Adrenal gland (tissue), 5 donors: ENCODE data around the gene C9orf78.

Experiments
- POLR2A ChIP-seq, 2 donors: fragments of 450-650 bp; IDR thresholded peaks; one replicate each; pipeline ENCODE4 v1.6.1; 2017; ENCODE audit warnings: antibody characterized with exemption in 2 of 2, mild to moderate bottlenecking in 2 of 2, moderate library complexity in 1 of 2
- TF ChIP-seq, protein P1 (sequence below), 6 experiments: fragments of 450-650 bp in 4 of 6; fragments of 200-600 bp in 2 of 6; sonication (generic) in 1 of 6; IDR thresholded peaks; 1 replicate in 5 of 6; 2 replicates in 1 of 6; pipeline versions ENCODE4 v1.5.1 to v1.8.0; 2016 to 2021; ENCODE audit warnings: antibody characterized with exemption in 6 of 6, mild to moderate bottlenecking in 2 of 6, moderate library complexity in 1 of 6
- donor health status: DM: no; HTN: no; CAD: no.

GRCh38 chr9:129781131-129781530, 53.9 kb downstream of the C9orf78 start:
- TF ChIP-seq POLR2A (IDR thresholded peaks at IDR 0.05): no peak
- TF ChIP-seq, protein P1, sequence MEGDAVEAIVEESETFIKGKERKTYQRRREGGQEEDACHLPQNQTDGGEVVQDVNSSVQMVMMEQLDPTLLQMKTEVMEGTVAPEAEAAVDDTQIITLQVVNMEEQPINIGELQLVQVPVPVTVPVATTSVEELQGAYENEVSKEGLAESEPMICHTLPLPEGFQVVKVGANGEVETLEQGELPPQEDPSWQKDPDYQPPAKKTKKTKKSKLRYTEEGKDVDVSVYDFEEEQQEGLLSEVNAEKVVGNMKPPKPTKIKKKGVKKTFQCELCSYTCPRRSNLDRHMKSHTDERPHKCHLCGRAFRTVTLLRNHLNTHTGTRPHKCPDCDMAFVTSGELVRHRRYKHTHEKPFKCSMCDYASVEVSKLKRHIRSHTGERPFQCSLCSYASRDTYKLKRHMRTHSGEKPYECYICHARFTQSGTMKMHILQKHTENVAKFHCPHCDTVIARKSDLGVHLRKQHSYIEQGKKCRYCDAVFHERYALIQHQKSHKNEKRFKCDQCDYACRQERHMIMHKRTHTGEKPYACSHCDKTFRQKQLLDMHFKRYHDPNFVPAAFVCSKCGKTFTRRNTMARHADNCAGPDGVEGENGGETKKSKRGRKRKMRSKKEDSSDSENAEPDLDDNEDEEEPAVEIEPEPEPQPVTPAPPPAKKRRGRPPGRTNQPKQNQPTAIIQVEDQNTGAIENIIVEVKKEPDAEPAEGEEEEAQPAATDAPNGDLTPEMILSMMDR (IDR thresholded peaks at IDR 0.05): no peak
